H1 (cell line): ENCODE data around the gene HMGB1. TPM values are rescaled to one million over a fixed set of nuclear protein-coding genes. Genes with fewer than 3 reads are reported as not detected.

Experiments
- MAFK ChIP-seq: IDR thresholded peaks from 2 replicates; pipeline ENCODE4 v1.6.1; 2012; ENCODE audit warnings: low read depth, mild to moderate bottlenecking, improper control_type of control experiment, low read length
- RBBP5 ChIP-seq: IDR thresholded peaks from 2 replicates; pipeline ENCODE4 v1.7.1; 2012; ENCODE audit warnings: low read depth, mild to moderate bottlenecking, inconsistent platforms, low read length, moderate library complexity, borderline replicate concordance
- TEAD4 ChIP-seq: IDR thresholded peaks from 2 replicates; pipeline ENCODE4 v1.6.1; 2012; ENCODE audit warnings: low read depth, low read length, inconsistent platforms, mixed read lengths
- polyA plus RNA-seq, 7 experiments: library from polyadenylated mRNA; depleted of rRNA in 3 of 7; stranded (reverse) in 5 of 7; unstranded in 2 of 7; fragments of >200 nt in 5 of 7; fragments of 200-250 nt in 2 of 7; gene quantifications; 1 replicate in 5 of 7; 2 replicates in 1 of 7; 4 replicates in 1 of 7; pipeline versions ENCODE4 v1.2.1 to v1.2.3, GENCODE V29; 2011 to 2013; ENCODE audit warnings: missing spikeins in 2 of 7, mixed read lengths in 2 of 7
- total RNA-seq: library from RNA; stranded (reverse); fragmentation: NEBNext Ultra II Directional; extraction: Animal tissue kit (Norgen Biotek cat#: 25700); gene quantifications from 2 replicates; pipeline ENCODE4 v1.2.1, GENCODE V29; 2021

Gene HMGB1
- total and polyA plus RNA-seq, 2 of the 8 experiments (the other 6 are each of a cell fraction or from before 2014, with no cell fraction given), result 123 to 776 TPM

DNA sequence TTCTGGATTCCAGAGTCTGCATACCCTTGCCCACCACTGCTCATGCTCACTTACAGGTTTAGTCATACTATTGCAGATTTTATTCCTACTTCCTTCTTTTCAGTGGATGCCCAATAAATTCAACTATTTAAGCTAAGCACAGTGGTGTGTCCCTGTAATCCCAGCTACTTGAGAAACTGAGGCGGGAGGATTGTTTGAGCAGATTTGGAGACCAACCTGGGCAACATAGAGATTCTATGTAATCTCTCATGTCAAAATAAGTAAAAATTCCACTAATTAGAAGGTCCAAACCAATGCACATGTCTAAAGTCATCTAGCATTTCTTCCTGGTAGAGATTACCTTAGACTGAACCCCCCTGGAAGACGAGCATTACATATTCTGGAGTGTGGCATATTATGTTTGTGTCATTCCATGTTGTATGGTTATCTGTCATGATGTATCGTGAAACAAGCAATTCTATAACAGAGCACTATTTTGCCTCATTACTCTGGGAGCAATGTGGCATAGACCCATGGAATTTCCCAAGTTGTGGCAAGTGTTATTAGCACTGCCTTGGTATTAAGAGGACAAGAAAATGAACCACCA is 8.3 kb downstream of the HMGB1 start (continued):
- TF ChIP-seq TEAD4 (no peak), RBBP5 (no peak), MAFK (no peak)
